Thyroid gland (tissue), 4 donors: ENCODE results near the gene HECTD4.

Experiments used
- CTCF ChIP-seq, 6 experiments: fragments of 200-600 bp in 3 of 6; fragments of 450-650 bp in 3 of 6; sonication (generic) in 3 of 6; IDR thresholded peaks; one replicate each; pipeline ENCODE4 v1.5.1; 2016 to 2019; ENCODE audit warnings: antibody characterized with exemption in 6 of 6, mild to moderate bottlenecking in 2 of 6, inconsistent platforms in 1 of 6, moderate library complexity in 1 of 6
- POLR2A ChIP-seq, 2 donors: fragments of 450-650 bp; IDR thresholded peaks; one replicate each; pipeline ENCODE4 v1.6.1; 2017; ENCODE audit warnings: antibody characterized with exemption in 2 of 2, mild to moderate bottlenecking in 2 of 2, moderate library complexity in 1 of 2

GRCh38 chr12:112182499-112182898 is 199.7 kb downstream of the HECTD4 start:
- no peak for TF ChIP-seq CTCF (IDR thresholded peaks at IDR 0.05)
- no peak for TF ChIP-seq POLR2A (IDR thresholded peaks at IDR 0.05)
